GM18907 (cell line): ENCODE measurements around the gene PRSS33.

Experiments used
- ATAC-seq: cut with Tn5 transposase; IDR thresholded peaks from one replicate; pipeline ENCODE4 v1.9.1; 2021; ENCODE audit warnings: mild to moderate bottlenecking, moderate library complexity; ENCODE audit not compliant: unreplicated experiment

Gene PRSS33

DNA sequence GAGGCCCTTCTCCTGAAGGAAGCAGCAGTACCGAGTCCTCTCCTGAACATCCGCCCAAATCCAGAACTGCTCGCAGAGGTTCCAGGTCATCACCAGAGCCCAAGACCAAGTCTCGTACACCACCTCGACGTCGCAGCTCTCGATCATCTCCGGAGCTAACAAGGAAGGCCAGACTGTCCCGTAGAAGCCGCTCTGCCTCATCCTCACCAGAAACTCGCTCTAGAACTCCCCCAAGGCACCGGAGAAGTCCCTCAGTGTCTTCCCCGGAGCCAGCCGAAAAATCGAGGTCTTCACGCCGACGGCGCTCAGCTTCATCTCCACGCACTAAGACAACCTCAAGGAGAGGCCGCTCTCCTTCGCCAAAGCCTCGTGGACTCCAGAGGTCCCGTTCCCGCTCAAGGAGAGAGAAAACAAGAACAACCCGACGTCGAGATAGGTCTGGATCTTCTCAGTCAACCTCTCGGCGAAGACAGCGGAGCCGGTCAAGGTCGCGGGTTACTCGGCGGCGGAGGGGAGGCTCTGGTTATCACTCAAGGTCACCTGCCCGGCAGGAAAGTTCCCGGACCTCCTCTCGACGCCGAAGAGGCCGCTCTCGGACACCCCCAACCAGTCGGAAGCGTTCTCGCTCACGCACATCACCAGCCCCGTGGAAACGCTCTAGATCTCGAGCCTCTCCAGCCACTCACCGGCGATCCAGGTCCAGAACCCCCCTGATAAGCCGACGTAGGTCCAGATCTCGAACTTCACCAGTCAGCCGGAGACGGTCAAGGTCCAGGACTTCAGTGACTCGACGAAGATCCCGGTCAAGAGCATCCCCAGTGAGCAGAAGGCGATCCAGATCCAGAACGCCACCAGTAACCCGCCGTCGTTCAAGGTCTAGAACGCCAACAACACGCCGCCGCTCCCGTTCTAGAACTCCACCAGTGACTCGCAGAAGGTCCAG, 21.6 kb downstream of the PRSS33 start:
- ATAC-seq = no peak

DNA sequence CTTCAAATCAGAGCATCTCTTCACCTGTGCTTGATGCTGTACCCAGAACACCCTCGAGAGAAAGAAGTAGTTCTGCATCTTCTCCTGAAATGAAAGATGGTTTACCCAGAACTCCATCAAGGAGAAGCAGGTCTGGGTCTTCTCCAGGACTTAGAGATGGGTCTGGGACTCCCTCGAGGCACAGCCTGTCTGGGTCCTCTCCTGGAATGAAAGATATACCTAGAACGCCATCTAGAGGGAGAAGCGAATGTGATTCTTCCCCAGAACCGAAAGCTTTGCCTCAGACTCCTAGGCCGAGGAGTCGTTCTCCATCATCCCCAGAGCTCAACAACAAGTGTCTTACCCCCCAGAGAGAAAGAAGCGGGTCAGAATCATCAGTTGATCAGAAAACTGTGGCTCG, 22.6 kb downstream of the PRSS33 start:
- no peak for ATAC-seq

- ATAC-seq = no peak
Observed at GRCh38 chr16:2763173-2763572, 24.2 kb downstream of the PRSS33 start.

- no peak for ATAC-seq
Observed at GRCh38 chr16:2762711-2763110, 24.6 kb downstream of the PRSS33 start.

GRCh38 chr16:2761886-2762583, 25.3 kb downstream of the PRSS33 start:
- no peak for ATAC-seq

GRCh38 chr16:2761472-2761871, 25.9 kb downstream of the PRSS33 start:
- ATAC-seq = no peak

DNA sequence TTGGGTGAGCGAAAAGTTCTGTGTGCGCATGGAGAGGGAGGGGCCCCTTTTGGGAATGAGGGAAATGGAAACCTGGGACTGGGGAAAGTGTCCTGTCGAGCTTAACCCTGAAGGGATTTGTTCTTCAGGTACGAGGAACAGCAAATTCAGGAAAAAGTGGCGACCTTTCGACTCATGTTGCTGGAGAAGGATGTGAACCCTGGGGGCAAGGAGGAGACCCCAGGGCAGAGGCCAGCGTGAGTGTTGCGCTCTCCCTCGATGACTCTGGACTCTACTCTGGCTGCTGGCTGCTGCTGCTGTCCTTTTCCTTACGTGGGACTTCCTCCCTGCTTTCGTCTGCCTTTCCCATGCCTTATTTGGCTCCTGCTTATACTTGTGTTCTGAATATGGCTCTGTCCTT, 30.0 kb downstream of the PRSS33 start:
- no peak for ATAC-seq

DNA sequence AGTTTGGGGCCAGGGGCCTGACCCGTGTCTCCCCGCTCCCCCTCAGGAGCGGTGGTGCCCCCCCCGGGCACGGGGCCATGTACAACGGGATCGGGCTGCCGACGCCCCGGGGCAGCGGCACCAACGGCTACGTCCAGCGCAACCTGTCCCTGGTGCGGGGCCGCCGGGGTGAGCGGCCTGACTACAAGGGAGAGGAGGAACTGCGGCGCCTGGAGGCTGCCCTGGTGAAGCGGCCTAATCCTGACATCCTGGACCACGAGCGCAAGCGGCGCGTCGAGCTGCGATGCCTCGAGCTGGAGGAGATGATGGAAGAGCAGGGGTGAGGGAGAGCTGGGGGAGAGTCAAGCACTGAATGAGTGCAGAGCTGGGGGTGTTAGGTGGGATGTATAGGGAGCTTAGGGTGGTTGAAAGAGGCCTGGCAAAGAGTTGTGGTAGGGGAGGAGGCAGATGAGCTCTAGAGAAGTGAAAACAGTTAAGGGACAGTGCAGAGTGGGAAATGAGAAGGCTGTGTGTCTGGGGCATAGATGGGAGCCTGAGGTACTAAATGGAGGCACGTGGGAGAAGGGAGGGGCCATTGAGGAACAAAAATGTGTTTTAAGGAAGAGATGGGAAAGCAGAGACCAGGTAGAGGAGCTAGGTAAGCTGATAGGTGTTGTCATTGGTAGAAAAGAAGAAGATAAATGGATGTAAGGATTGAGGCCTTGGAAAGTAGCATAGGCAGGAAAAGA, 30.9 kb downstream of the PRSS33 start:
- ATAC-seq = no peak

- ATAC-seq = no peak
Observed at GRCh38 chr16:2755158-2755557, 32.2 kb downstream of the PRSS33 start.

DNA sequence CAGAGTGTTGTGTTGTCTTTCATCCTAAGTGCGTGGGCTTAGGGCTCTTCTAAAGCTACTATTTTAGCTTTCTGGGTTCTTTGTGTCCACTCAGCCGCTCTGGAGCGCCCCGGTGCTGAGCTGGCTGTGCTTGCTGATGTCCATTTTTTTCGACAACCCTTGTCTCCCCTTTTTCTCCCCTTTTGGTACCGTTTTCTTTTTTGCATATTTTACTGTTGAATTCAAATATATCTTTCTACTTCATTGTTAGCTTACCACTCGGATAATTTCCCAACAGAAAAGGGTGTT, 33.7 kb downstream of the PRSS33 start:
- ATAC-seq = no peak

DNA sequence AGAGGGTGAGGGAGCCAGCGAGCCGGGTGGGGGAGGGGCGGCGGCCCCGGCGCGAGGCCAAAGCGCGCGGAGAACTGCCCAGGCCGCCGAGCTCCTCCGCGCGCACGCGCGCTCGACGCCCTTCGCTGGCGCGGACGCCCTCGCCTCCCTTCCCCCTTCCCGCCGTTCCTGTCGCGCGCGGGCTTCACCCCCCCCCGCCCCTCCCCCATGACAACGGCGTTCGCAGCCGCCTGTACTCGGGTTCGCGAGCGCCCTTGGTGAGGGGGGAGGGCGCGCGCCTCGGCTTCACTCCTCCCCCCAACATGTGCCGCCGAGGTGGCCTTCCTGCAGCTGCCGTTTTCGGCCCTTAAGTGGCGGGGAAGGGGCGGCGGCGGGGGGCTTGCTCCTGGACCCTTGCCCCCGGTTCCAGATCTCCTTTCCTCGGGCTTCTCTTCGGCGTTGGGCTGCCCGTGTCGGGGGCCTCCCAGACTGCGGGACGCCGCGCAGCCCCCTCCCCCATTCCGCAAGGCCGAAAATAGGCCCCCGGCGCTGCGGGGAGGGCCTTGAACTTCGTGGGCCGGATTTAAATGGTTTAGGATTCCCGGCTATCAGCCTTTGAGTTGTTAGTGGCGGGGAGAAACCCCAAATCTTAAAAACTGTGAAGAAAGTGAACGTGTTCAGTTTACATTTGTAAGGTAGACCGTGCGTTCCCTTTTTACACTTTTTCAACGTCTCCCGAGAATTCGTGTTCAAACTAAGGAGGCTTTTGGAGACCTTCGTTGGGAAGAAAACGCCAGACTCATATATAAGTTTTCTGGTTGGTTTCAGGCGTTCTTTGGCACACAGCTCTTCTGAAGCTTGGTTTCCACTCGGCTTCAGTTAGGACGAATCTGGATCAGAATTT, 34.3 kb downstream of the PRSS33 start:
- peak; percentile 49 for ATAC-seq

DNA sequence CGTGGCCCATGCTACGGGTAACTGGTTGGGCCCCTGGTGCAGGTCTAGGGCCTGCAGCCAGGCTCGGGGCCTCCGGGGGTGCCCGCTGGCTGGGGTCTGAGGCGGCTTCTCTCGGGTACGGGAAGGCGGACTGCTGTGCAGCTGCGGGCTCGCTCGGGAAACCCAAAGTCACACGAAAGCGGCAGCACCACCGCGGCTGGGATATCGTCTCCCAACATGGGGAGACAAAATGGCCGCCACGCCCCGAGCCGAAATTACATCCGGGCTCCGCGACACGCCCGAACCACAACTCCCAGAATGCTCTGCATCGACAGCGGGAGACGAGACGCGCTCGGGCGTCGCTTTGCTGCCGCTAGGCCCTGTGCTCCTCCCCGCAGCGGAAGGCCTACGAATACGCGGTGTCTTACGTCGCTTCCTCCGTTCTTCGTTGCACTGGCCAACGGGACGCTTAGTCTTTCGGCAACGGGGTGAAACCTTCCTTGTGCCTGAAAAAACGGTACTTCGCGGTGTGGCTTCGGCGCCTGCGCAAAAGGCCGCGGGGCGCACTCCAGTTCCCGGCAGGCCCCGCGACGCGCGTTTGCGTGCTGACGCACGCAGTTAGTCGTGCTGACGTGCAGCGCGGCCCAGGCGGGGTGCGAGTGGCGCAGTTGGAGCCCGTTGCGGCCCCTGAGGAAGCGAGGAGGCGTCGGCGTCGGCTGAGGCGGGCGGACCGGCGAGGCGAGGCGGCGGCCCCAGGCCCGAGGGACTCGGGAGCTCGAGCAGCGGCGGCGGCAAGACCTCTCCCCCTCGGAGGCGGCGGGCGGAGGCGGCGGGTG, 35.1 kb downstream of the PRSS33 start, which contains the start of gene SRRM2:
Gene SRRM2, plus strand, starts transcription at position 604 of the 815 bp plus-strand sequence. CDS start 3,727 bp downstream, outside the sequence.
- ATAC-seq = peak; percentile 81

DNA sequence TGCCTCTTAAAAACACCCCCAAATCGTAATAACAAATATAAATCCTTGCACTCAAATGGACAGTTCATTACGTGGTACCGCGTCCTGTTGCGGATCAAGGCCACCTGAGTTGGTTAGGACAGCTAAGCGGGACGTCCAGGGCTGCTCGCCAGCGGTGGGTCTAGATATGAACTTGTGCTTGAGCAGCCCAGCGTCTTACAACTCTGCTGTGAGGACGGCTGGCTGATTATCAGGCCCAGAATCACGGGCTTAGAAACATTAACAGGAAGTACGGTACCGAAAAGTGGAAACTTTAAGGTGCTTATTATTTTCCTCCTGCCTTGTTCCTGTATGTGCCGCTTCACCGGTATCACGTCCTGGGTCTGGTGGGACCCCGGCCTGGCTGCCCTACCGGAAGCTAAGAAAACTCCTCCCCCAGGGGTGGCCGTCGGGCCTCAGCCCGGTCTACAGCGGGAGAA, 35.8 kb downstream of the PRSS33 start:
- ATAC-seq = peak; percentile 44

DNA sequence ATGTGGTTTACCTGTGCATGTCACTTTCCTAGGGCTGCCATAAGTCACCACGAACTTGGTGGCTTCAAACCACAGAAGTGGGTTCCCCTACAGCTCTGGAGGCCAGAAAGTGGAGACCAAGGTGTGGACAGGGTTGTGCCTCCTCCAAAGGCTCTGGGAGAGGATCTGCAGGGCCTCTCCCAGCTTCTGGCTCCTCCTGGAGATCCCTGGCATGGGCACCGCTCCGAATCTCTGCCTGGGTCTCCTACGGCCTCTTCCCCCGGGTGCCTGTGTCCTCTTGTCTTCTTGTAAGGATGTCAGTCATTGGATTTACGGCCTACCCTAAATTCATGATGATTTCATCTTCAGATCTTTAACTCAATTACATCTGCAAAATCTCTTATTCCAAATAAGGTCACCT, 37.4 kb downstream of the PRSS33 start:
- no peak for ATAC-seq

GRCh38 chr16:2749476-2749875, 37.9 kb downstream of the PRSS33 start:
- ATAC-seq = no peak

DNA sequence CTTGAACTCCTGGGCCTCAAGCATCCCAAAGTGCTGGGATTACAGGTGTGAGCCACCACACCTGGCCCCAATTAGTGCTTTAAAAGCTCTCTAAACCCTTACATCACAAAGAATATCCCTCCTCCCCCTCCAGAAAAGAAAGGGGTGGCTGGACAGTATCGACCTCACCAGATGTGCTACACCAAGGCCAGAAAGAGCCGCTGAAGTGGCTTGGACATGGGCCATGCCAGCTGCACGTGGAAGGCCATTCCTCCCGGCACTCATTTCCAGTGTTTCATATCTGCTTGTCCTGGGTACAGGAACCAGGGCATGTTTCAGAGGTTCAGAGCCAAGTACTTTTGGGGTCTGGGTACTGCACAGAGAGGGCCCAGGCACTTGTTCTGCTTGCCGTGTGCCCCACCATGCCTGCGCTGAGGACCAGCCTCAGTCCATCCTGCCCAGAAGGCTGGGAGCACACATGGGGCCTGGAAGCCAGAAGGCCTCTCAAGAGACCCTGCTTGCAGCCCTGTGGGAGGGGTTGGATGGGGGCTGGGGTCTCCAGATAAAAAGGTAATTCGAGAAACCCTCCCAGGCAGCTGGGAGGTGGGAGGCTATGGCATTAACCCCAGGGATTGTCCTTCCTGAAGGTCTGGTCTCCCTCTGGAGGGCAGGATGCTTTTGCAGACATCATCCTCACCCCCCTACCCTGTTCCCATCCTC, 38.5 kb downstream of the PRSS33 start:
- no peak for ATAC-seq

DNA sequence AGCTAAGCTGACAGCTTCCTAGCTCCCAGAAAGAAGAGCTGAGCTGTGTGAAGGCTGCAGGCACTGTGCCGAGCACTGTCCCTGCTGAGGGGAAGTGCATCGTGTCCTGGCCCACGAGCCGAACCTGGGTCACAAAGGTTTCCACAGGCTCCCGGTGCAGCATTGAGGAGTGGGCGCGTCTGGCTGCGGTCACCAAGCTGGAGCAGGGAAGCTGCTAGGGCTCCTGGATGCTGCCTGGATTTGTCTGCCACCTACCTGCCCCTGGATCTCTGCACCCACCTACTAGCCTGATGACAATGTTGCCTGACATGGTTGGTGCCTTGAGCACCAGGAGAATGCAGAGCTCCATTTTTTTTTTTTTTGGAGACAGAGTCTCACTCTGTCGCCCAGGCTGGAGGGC, 41.4 kb downstream of the PRSS33 start:
- ATAC-seq = no peak

GRCh38 chr16:2745116-2745890, 42.1 kb downstream of the PRSS33 start:
- no peak for ATAC-seq
